HCT116 (cell line): ENCODE data around the gene CAMK1D. TPM values are rescaled to one million over a fixed set of nuclear protein-coding genes. Genes with fewer than 3 reads are reported as not detected.

Source experiments
- ATAC-seq: fragments of 200-7000 bp; cut with Tn5 transposase; 2 replicates; pipeline ENCODE4 v1.9.1; 2020; ENCODE audit warnings: mild to moderate bottlenecking, moderate library complexity
- BruUV-seq: library from RNA; stranded (reverse); fragments of 400-500 nt; replicated peaks from 2 replicates; lab custom pipeline; 2021; lab: Mats Ljungman, UMichigan
- CTCF ChIA-PET: fragments of 300-600 bp; sonication (Branson Sonifier 250); formaldehyde crosslinking; loops from one replicate; lab custom pipeline; 2021; ENCODE audit warnings: antibody characterized with exemption; lab: Charles Lee
- POLR2A ChIA-PET: fragments of 300-600, 350-600 bp; sonication (Branson Sonifier 250); formaldehyde crosslinking; loops from one replicate; lab custom pipeline; 2021; ENCODE audit warnings: antibody characterized with exemption; lab: Charles Lee
- RAD21 ChIA-PET, 2 experiments: fragments of 300-600 bp; sonication (Branson Sonifier 250); formaldehyde crosslinking; loops; one replicate each; lab custom pipeline; 2023; ENCODE audit warnings: low total read pairs in 2 of 2; ENCODE audit not compliant: uncharacterized antibody in 2 of 2, unreplicated experiment in 2 of 2, low non-redundant PET in 1 of 2; lab: Charles Lee
- DNase-seq: peaks from one replicate; pipeline ENCODE4 v3.0.0-alpha.2; 2010; ENCODE audit warnings: low read depth, low spot score
- H2AFZ ChIP-seq: fragments of 200-600 bp; shearing (Covaris generic), sonication (generic); 2 replicates; pipeline ENCODE4 v1.6.1; 2017; ENCODE audit warnings: low read depth, mixed run types, mixed read lengths, antibody characterized with exemption, low read length; ENCODE audit not compliant: poor library complexity, severe bottlenecking
- H3K27ac ChIP-seq: 2 replicates; pipeline ENCODE4 v1.5.1; 2012; ENCODE audit warnings: low read depth, low read length
- H3K27me3 ChIP-seq: fragments of 200-600 bp; sonication (generic); 2 replicates; pipeline ENCODE4 v1.6.1; 2016; ENCODE audit warnings: mixed run types, low read length, mixed read lengths; ENCODE audit not compliant: insufficient read depth
- H3K36me3 ChIP-seq, 2 experiments: fragments of 200-500 bp in 1 of 2; fragments of 200-600 bp in 1 of 2; sonication (Bioruptor generic) in 1 of 2; sonication (generic) in 1 of 2; 2 replicates each; pipeline versions ENCODE4 v1.5.1 to v1.6.1; 2014 to 2016; ENCODE audit warnings: low read length in 2 of 2, inconsistent platforms in 1 of 2, mixed read lengths in 1 of 2, mixed run types in 1 of 2; ENCODE audit not compliant: insufficient read depth in 2 of 2, control insufficient read depth in 1 of 2
- H3K4me1 ChIP-seq, 2 experiments: fragments of 200-600 bp in 1 of 2; sonication (generic) in 1 of 2; 2 replicates each; pipeline versions ENCODE4 v1.5.1 to v1.6.1; 2012 to 2017; ENCODE audit warnings: low read length in 2 of 2, inconsistent platforms in 1 of 2, mild to moderate bottlenecking in 1 of 2, mixed read lengths in 1 of 2, mixed run types in 1 of 2, moderate library complexity in 1 of 2; ENCODE audit not compliant: insufficient read depth in 2 of 2, control insufficient read depth in 1 of 2
- H3K4me2 ChIP-seq: fragments of 200-600 bp; sonication (generic); 2 replicates; pipeline ENCODE4 v1.6.1; 2017; ENCODE audit warnings: mixed run types, low read length, mixed read lengths
- H3K4me3 ChIP-seq, 2 experiments: fragments of 200-600 bp in 1 of 2; sonication (generic) in 1 of 2; replicated peaks in 1 of 2; 2 replicates each; pipeline ENCODE4 v1.5.1; 2011 to 2016; ENCODE audit warnings: low read length in 2 of 2, control low read depth in 1 of 2, low read depth in 1 of 2, mild to moderate bottlenecking in 1 of 2, mixed read lengths in 1 of 2, mixed run types in 1 of 2
- H3K79me2 ChIP-seq: fragments of 200-600 bp; sonication (generic); 2 replicates; pipeline ENCODE4 v1.6.1; 2017; ENCODE audit warnings: mild to moderate bottlenecking, mixed run types, low read length, moderate library complexity, mixed read lengths; ENCODE audit not compliant: insufficient read depth
- H3K9ac ChIP-seq: fragments of 200-600 bp; sonication (generic); 2 replicates; pipeline ENCODE4 v1.6.1; 2016; ENCODE audit warnings: low read length, mixed read lengths
- H3K9me2 ChIP-seq: fragments of 200-600 bp; sonication (generic), shearing (Covaris generic); 2 replicates; pipeline ENCODE4 v1.6.1; 2017; ENCODE audit warnings: mixed run types, mild to moderate bottlenecking, moderate library complexity; ENCODE audit not compliant: insufficient read depth
- H3K9me3 ChIP-seq, 2 experiments: fragments of 200-500 bp in 1 of 2; fragments of 200-600 bp in 1 of 2; sonication (Bioruptor generic) in 1 of 2; sonication (generic) in 1 of 2; 2 replicates each; pipeline ENCODE4 v1.6.1; 2014 to 2017; ENCODE audit warnings: low read length in 2 of 2, mixed read lengths in 2 of 2, inconsistent platforms in 1 of 2, low read depth in 1 of 2, mild to moderate bottlenecking in 1 of 2, mixed run types in 1 of 2, moderate library complexity in 1 of 2; ENCODE audit not compliant: control insufficient read depth in 1 of 2, insufficient read depth in 1 of 2
- H4K20me1 ChIP-seq: fragments of 200-600 bp; sonication (generic), shearing (Covaris generic); 2 replicates; pipeline ENCODE4 v1.6.1; 2017; ENCODE audit warnings: mixed run types, mild to moderate bottlenecking, moderate library complexity; ENCODE audit not compliant: insufficient read depth
- EGR1 ChIP-seq: IDR thresholded peaks from 2 replicates; pipeline ENCODE4 v1.6.1; 2012; ENCODE audit warnings: low read depth
- FOSL1 ChIP-seq: IDR thresholded peaks from 2 replicates; pipeline ENCODE4 v1.6.1; 2012; ENCODE audit warnings: low read depth
- JUND ChIP-seq: IDR thresholded peaks from 2 replicates; pipeline ENCODE4 v1.6.1; 2012
- MAX ChIP-seq: IDR thresholded peaks from 2 replicates; pipeline ENCODE4 v1.6.1; 2012
- POLR2AphosphoS5 ChIP-seq: IDR thresholded peaks from 2 replicates; pipeline ENCODE4 v1.6.1; 2011; ENCODE audit warnings: mild to moderate bottlenecking, low read depth, low read length, moderate library complexity
- RAD21 ChIP-seq: IDR thresholded peaks from 2 replicates; pipeline ENCODE4 v1.6.1; 2012; ENCODE audit warnings: low read depth, mild to moderate bottlenecking
- REST ChIP-seq: IDR thresholded peaks from 2 replicates; pipeline ENCODE4 v1.6.1; 2012; ENCODE audit warnings: low read depth
- TCF7L2 ChIP-seq: IDR thresholded peaks from 2 replicates; pipeline ENCODE4 v1.7.0; 2011; ENCODE audit warnings: borderline replicate concordance, inconsistent platforms; ENCODE audit not compliant: insufficient read depth, insufficient read length; ENCODE audit errors: extremely low read depth
- ZBTB33 ChIP-seq: IDR thresholded peaks from 2 replicates; pipeline ENCODE4 v1.6.1; 2011; ENCODE audit warnings: mild to moderate bottlenecking, low read length, moderate library complexity; ENCODE audit not compliant: insufficient replicate concordance; ENCODE audit errors: extremely low read depth
- ZFX ChIP-seq: fragments of 450-650 bp; IDR thresholded peaks from 2 replicates; pipeline ENCODE4 v1.6.1; 2017
- ZNF274 ChIP-seq: fragments of 200-500 bp; sonication (Bioruptor generic); IDR thresholded peaks from 2 replicates; pipeline ENCODE4 v1.6.1; 2014; ENCODE audit warnings: mild to moderate bottlenecking, low read depth, low read length, inconsistent platforms
- intact Hi-C: fragments of 100-400 bp; cut with micrococcal nuclease; formaldehyde crosslinking; loops from 2 replicates; pipeline ENCODE4 v1.10.0; 2022
- total RNA-seq: library from RNA; stranded (reverse); gene quantifications from one replicate; pipeline ENCODE4 v1.2.1, GENCODE V29; 2021; ENCODE audit not compliant: unreplicated experiment

CAMK1D gene
- total RNA-seq, 1 experiment from 2014 or later: 9.6 TPM

- TF ChIP-seq TCF7L2: no peak
- no peak for TF ChIP-seq EGR1
- no peak for TF ChIP-seq POLR2AphosphoS5
- no peak for TF ChIP-seq MAX
- no peak for TF ChIP-seq FOSL1
Observed at GRCh38 chr10:12538491-12538995, 189.2 kb downstream of the CAMK1D start (continued).

- no peaks in the 10 kb centered on the region for H4K20me1 ChIP-seq
- TF ChIP-seq ZFX: no peak
- no peak for TF ChIP-seq ZNF274
- no peak for TF ChIP-seq JUND
- TF ChIP-seq REST: no peak
- TF ChIP-seq RAD21: no peak
- no peak for TF ChIP-seq ZBTB33
- TF ChIP-seq, all 23 proteins: peak for 0
- ATAC-seq (no peak), DNase-seq (no peak)
- ChIA-PET POLR2A (no interaction called here), CTCF (no interaction called here), RAD21 (no interaction called here)
- intact Hi-C loops: no loop called here
- Histone ChIP-seq H3K9me2 (no peaks in the 10 kb centered on the region), H3K4me2 (no peak overlapping the region), H3K9ac (no peak overlapping the region), H3K27me3 (no peaks in the 10 kb centered on the region), H3K4me3 (no peak overlapping the region), H3K36me3 (no peaks in the 10 kb centered on the region), H2AFZ (no peak overlapping the region), H3K9me3 (no peaks in the 10 kb centered on the region), H3K27ac (no peak overlapping the region), H3K4me1 (no peaks in the 10 kb centered on the region; a peak in 1 of 4 replicates), H3K79me2 (no peaks in the 10 kb centered on the region)
- BruUV-seq: no TSS peak
Observed at GRCh38 chr10:12539350-12540164, 190.2 kb downstream of the CAMK1D start.
